Omental fat pad (tissue), 4 donors: Measurements from ENCODE around the gene ARID3A. TPM values are rescaled to one million over a fixed set of nuclear protein-coding genes. Genes with fewer than 3 reads are reported as not detected.

Source experiments
- ATAC-seq: fragments of 150-250 bp; one replicate; pipeline ENCODE4 v1.9.1; 2016; ENCODE audit warnings: mild to moderate bottlenecking, moderate library complexity; ENCODE audit not compliant: low FRiP score
- DNase-seq: peaks from one replicate; pipeline ENCODE4 v3.0.0-alpha.2; 2019; ENCODE audit warnings: low spot score
- CTCF ChIP-seq, 3 donors: fragments of 450-650 bp; IDR thresholded peaks; one replicate each; pipeline ENCODE4 v1.5.1; 2016 to 2017; ENCODE audit warnings: antibody characterized with exemption in 3 of 3, mild to moderate bottlenecking in 3 of 3, moderate library complexity in 2 of 3
- total RNA-seq, 4 donors: library from RNA; depleted of rRNA; stranded (reverse); fragments of >200 nt; gene quantifications; one replicate each; pipeline ENCODE4 v1.1.0, GENCODE V29; 2016

Gene ARID3A
- total RNA-seq, 4 donors from 2014 or later: 3.7 to 15.1 (median 7.7) TPM

GRCh38 chr19:970695-971094, 44.9 kb downstream of the ARID3A start:
- no peak for ATAC-seq
- no peak for TF ChIP-seq CTCF (IDR thresholded peaks at IDR 0.05)
- no peak for DNase-seq

- no peak for DNase-seq
- TF ChIP-seq CTCF (IDR thresholded peaks at IDR 0.05): no peak
- ATAC-seq: no peak
Measured at GRCh38 chr19:971795-972194, 46.0 kb downstream of the ARID3A start.

- TF ChIP-seq CTCF (IDR thresholded peaks at IDR 0.05): no peak
- DNase-seq (no peak), ATAC-seq (no peak)
Measured at GRCh38 chr19:972281-972680, 46.4 kb downstream of the ARID3A start.

- TF ChIP-seq CTCF (IDR thresholded peaks at IDR 0.05): no peak
- ATAC-seq: no peak
- no peak for DNase-seq
Measured at GRCh38 chr19:973726-974563, 48.1 kb downstream of the ARID3A start.

- TF ChIP-seq CTCF (IDR thresholded peaks at IDR 0.05): no peak
- DNase-seq: no peak
- ATAC-seq: no peak
Measured at GRCh38 chr19:974564-975257, 48.9 kb downstream of the ARID3A start.

GRCh38 chr19:976476-976875, 50.6 kb downstream of the ARID3A start:
- DNase-seq (no peak), ATAC-seq (no peak)
- no peak for TF ChIP-seq CTCF (IDR thresholded peaks at IDR 0.05)
